Osteoblast (primary cell): ENCODE data around the gene SMIM3. TPM values are rescaled to one million over a fixed set of nuclear protein-coding genes. Genes with fewer than 3 reads are reported as not detected.

Experiments
- DNase-seq: peaks from one replicate; pipeline ENCODE4 v3.0.0; 2011; ENCODE audit warnings: low spot score, mixed read lengths; ENCODE audit not compliant: insufficient read length; ENCODE audit errors: missing footprints
- H2AFZ ChIP-seq: 2 replicates; pipeline ENCODE4 v1.6.0; 2011; ENCODE audit warnings: mild to moderate bottlenecking, low read length
- H3K27ac ChIP-seq: 2 replicates; pipeline ENCODE4 v1.5.1; 2011; ENCODE audit warnings: mild to moderate bottlenecking, low read depth, low read length, moderate library complexity
- H3K27me3 ChIP-seq: 2 replicates; pipeline ENCODE4 v1.6.0; 2012; ENCODE audit warnings: mild to moderate bottlenecking, control low read depth, inconsistent platforms, low read length, moderate library complexity; ENCODE audit not compliant: insufficient read depth
- H3K36me3 ChIP-seq: 2 replicates; pipeline ENCODE4 v1.5.1; 2011; ENCODE audit warnings: mild to moderate bottlenecking, low read length, control low read depth, moderate library complexity; ENCODE audit not compliant: insufficient read depth
- H3K4me1 ChIP-seq: 2 replicates; pipeline ENCODE4 v1.5.1; 2011; ENCODE audit warnings: mild to moderate bottlenecking, low read length, control low read depth, moderate library complexity; ENCODE audit not compliant: insufficient read depth
- H3K4me2 ChIP-seq: 2 replicates; pipeline ENCODE4 v1.6.0; 2011; ENCODE audit warnings: mild to moderate bottlenecking, low read length; ENCODE audit not compliant: insufficient read depth
- H3K4me3 ChIP-seq: fragments of 200-600 bp; sonication (generic); 3 replicates; pipeline ENCODE4 v1.5.1; 2012; ENCODE audit warnings: mild to moderate bottlenecking, low read length, inconsistent platforms; ENCODE audit not compliant: insufficient read depth
- H3K79me2 ChIP-seq: 2 replicates; pipeline ENCODE4 v1.6.0; 2012; ENCODE audit warnings: mild to moderate bottlenecking, low read length, control low read depth, inconsistent platforms; ENCODE audit not compliant: insufficient read depth
- H3K9me3 ChIP-seq: 2 replicates; pipeline ENCODE4 v1.5.1; 2011; ENCODE audit warnings: low read depth, low read length, control low read depth
- H4K20me1 ChIP-seq: 2 replicates; pipeline ENCODE4 v1.6.0; 2012; ENCODE audit warnings: mild to moderate bottlenecking, low read length, control low read depth; ENCODE audit not compliant: insufficient read depth
- total RNA-seq: library from RNA; depleted of rRNA; stranded (reverse); fragments of >200 nt; gene quantifications from 2 replicates; pipeline ENCODE4 v1.2.3, GENCODE V29; 2012
- TF ChIP-seq, protein P1 (sequence below): IDR thresholded peaks from 2 replicates; pipeline ENCODE4 v1.5.1; 2011; ENCODE audit warnings: mild to moderate bottlenecking, low read depth, low read length, moderate library complexity; ENCODE audit errors: extremely low read depth

SMIM3 gene
- total RNA-seq, 1 donor, result 46.3 TPM

DNA sequence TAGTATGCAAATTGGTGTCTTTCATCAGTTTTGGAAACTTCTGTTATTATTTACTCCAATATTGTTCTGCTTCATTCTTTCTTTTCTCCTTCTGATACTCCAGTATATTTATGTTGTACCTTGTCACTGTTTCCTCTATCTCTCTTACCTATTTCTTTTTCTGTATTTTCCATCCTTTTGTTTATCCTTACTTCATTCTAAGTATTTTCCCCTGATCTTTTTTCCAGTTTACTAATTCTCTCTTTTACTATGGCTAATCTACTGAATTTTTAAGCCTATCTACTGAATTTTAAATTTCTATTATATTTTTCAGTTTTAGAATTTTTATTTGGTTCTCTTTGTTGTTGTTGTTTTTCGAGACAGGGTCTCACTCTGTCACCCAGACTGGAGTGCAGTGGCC, 7.4 kb downstream of the SMIM3 start:
- Histone ChIP-seq H3K36me3 (peaks cover 11% of the 10 kb centered on the region), H3K4me3 (no peak overlapping the region), H3K79me2 (peaks cover 78% of the 10 kb centered on the region), H3K27ac (peak overlapping the region; percentile 89), H4K20me1 (no peaks in the 10 kb centered on the region), H3K4me2 (no peak overlapping the region), H2AFZ (no peak overlapping the region), H3K4me1 (peaks cover 86% of the 10 kb centered on the region), H3K9me3 (no peaks in the 10 kb centered on the region), H3K27me3 (no peaks in the 10 kb centered on the region)
- TF ChIP-seq, protein P1, sequence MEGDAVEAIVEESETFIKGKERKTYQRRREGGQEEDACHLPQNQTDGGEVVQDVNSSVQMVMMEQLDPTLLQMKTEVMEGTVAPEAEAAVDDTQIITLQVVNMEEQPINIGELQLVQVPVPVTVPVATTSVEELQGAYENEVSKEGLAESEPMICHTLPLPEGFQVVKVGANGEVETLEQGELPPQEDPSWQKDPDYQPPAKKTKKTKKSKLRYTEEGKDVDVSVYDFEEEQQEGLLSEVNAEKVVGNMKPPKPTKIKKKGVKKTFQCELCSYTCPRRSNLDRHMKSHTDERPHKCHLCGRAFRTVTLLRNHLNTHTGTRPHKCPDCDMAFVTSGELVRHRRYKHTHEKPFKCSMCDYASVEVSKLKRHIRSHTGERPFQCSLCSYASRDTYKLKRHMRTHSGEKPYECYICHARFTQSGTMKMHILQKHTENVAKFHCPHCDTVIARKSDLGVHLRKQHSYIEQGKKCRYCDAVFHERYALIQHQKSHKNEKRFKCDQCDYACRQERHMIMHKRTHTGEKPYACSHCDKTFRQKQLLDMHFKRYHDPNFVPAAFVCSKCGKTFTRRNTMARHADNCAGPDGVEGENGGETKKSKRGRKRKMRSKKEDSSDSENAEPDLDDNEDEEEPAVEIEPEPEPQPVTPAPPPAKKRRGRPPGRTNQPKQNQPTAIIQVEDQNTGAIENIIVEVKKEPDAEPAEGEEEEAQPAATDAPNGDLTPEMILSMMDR, result no peak
- no peak for DNase-seq

- Histone ChIP-seq H3K79me2 (peaks cover 87% of the 10 kb centered on the region), H3K4me1 (peaks cover 86% of the 10 kb centered on the region), H3K9me3 (no peaks in the 10 kb centered on the region), H3K36me3 (peaks cover 11% of the 10 kb centered on the region), H3K27ac (peak overlapping the region; percentile 89), H3K4me3 (peak overlapping the region; percentile 22), H3K4me2 (peak overlapping the region; percentile 52), H2AFZ (no peak overlapping the region), H4K20me1 (no peaks in the 10 kb centered on the region), H3K27me3 (no peaks in the 10 kb centered on the region)
- TF ChIP-seq, protein P1, result no peak
- DNase-seq, result no peak
Observed at GRCh38 chr5:150786876-150787275, 8.3 kb downstream of the SMIM3 start.

DNA sequence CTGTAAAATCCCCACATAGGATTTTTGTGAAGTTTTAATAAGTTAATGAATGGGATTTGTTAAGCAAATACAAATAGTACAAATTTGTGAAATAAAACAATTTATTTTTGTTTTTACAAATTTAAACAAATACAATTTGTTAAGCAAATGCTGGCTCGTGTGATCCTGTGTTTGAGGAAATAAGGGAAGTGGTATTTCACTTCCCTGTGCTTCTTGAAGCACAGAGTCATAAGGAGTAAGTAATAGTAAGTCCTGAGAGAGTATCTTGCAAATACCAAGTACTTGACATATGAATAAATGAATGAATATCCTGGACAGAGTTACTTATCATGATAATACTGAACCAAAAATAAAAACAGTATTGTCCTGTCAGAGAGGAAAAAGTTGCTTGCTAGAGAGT, 9.1 kb downstream of the SMIM3 start:
- no peaks in the 10 kb centered on the region for H3K9me3 ChIP-seq
- H3K4me3 ChIP-seq, result no peak overlapping the region
- H3K4me2 ChIP-seq, result peak overlapping the region; percentile 52
- no peaks in the 10 kb centered on the region for H3K27me3 ChIP-seq
- TF ChIP-seq, protein P1, result no peak
- H4K20me1 ChIP-seq, result no peaks in the 10 kb centered on the region
- DNase-seq, result no peak
- H3K4me1 ChIP-seq, result peaks cover 79% of the 10 kb centered on the region
- H2AFZ ChIP-seq, result no peak overlapping the region
- H3K36me3 ChIP-seq, result peaks cover 11% of the 10 kb centered on the region
- H3K79me2 ChIP-seq, result peaks cover 89% of the 10 kb centered on the region
- peak overlapping the region; percentile 89 for H3K27ac ChIP-seq

GRCh38 chr5:150788977-150789376, 10.4 kb downstream of the SMIM3 start:
- H3K27ac ChIP-seq, result peak overlapping the region; percentile 89
- TF ChIP-seq, protein P1, result no peak
- no peaks in the 10 kb centered on the region for H3K9me3 ChIP-seq
- no peaks in the 10 kb centered on the region for H3K27me3 ChIP-seq
- peaks cover 66% of the 10 kb centered on the region for H3K4me1 ChIP-seq
- H3K4me2 ChIP-seq, result peak overlapping the region; percentile 65
- H3K36me3 ChIP-seq, result peaks cover 11% of the 10 kb centered on the region
- no peak overlapping the region for H3K4me3 ChIP-seq
- DNase-seq, result no peak
- H4K20me1 ChIP-seq, result no peaks in the 10 kb centered on the region
- H2AFZ ChIP-seq, result no peak overlapping the region
- H3K79me2 ChIP-seq, result peaks cover 93% of the 10 kb centered on the region
